OCI-M1 (cell line): Measurements from ENCODE around the gene NOP10.
"Not testable (repeated sequence)": the region's sequence is repeated elsewhere in the genome, so short reads cannot be mapped to it uniquely, and the experiment has no call there.

ENCODE experiments used
- DNase-seq: peaks from one replicate; lab custom pipeline; 2025; lab: John Stamatoyannopoulos, UW

The NOP10 gene

DNA sequence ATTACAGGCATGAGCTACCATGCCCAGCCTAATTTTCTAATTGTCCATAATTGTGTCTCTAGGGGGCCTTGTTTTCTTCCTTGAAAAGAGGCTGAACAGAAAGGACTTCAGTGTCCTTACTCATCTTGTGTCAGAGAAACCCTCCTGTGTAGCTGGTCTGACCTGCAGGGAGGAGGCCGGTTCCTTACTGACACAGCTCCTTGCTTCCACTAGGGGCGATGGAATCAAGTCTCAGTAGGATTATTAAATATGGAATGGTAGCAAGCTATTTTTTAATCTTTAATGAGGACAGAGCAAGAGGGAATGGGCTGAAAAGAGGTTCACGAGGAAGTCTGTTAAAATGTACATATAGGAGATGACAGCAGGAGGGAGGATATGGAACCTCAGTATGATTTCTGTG, 15.4 kb upstream of the NOP10 start:
- DNase-seq, result peak; percentile 9

DNA sequence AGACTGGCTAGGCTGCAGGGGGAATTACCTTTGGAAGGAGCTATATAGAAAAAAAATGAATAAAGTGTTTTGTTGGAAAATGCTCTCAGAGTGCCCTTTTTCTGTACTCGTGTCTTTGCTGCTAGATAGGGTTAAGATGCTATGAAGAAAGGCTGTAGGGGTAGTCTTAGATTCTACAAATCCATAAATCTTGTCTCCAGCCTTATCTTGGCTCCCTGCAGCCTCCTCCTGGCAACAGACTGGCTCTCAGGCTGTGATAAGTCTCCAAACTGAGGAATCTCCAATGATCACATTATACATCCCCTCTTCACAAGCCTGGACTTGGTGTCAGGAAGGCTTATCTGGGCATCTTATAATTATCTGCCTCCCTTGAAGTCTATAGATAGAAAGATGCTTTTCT, 14.7 kb upstream of the NOP10 start:
- no peak for DNase-seq

DNA sequence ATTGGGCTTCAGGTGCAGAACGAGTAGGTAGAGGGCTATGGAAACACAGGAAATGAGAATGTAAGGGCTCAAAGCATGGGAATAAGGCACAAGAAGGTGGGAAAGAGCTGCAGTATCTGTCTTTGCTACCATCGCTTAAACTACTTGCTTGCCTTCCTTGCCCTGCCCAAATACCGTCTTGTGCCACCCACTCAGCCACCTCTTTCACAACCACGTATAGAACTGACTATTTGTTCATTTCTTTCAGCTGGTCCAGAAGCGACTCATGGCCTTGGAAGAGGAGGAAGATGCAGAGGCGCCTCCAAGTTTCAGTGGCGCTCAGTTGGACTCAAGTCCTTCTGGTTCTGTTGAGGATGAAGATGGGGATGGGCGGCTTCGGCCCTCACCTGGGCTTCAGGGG, 12.3 kb upstream of the NOP10 start:
- no peak for DNase-seq

- no peak for DNase-seq
These were observed 11.3 kb upstream of the NOP10 start for GRCh38 chr15:34354286-34354685.

GRCh38 chr15:34353627-34354026, 10.7 kb upstream of the NOP10 start:
- DNase-seq, result no peak

DNA sequence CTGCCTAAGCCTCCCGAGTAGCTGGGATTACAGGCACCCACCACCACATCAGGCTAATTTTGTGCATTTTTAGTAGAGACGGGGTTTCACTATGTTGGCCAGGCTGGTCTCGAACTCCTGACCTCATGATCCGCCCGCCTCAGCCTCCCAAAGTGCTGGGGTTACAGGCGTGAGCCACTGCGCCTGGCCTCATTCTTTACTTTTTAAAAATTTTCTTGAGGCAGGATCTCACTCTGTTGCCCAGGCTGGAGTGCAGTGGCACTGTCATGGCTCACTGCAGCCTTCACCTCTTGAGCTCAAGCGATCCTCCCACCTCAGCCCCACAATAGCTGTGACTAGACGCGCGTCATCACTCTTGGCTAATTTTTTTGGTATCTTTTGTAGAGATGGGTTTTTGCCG, 10.1 kb upstream of the NOP10 start:
- DNase-seq, result not testable (repeated sequence)

DNA sequence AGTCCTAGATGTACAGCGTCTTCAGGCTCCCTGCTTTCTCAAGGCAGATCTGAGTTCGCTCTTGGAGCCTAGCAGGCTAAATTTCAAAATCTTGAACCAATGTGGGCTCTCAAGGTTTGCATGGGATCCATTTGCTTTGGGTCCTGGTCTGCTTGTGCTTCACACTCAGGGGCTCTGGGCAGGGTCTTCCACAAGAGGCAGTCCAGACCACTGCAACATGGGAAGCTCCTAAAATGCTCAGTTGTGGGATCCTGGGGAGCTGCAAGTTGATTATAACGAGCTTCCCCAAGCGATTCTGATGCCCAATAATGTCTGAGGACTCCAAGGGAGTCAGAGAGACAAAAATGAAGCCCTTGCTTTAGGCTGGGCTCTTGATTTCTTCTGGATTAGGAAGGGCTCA, 6.8 kb upstream of the NOP10 start:
- DNase-seq, result no peak

DNA sequence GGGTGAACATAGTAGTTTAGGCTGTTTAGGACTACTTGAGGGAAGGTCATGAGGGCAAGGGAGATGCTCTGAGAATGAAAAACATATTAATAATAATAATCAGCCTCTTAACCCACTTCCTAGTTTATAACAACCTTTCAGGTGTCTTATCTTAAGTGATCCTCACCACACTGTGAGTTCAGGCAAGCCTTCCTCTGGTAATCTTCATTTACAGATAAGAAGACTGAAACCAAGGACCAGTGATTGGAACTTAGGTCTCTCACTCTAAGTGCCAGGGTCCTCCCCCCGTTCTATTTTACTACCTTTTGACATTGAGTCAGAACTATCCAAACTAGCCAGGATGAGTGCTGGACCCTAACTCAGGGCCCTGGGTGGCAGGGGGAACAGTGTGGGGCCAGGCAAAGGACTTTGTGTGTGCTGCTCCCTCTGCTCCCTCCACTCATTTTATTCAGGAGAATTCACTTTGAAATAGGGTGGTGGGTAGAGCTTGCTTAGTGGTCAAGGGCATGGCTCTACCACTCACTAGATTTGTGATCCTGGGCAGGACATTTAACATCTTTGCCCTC, 5.9 kb upstream of the NOP10 start:
- DNase-seq, result no peak

GRCh38 chr15:34347951-34348638, 5.2 kb upstream of the NOP10 start:
- no peak for DNase-seq

DNA sequence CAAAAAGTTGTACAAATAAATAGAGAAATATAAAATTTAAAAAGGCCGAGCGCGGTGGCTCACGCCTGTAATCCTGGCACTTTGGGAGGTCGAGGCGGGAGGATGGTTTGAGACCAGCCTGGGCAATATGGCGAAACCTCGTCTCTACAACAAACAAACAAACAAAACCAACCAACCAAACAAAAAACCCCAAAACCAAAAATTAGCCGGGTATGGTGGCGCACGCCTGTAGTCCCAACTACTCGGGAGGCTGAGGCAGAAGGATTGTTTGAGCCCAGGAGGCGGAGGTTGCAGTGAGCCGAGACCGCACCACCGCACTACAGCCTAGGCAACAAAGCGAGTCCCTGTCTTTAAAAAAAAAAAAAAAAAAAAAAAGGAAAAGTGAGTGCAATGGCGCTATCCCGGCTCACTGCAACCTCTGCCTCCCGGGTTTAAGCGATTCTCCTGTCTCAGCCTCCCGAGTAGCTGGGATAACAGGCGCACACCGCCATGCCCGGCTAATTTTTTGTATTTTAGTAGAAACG, 661 bp downstream of the NOP10 start:
- DNase-seq, result peak; percentile 45

GRCh38 chr15:34341381-34342212, 1.3 kb downstream of the NOP10 start:
- DNase-seq, result no peak

- DNase-seq, result no peak
These were observed 3.0 kb downstream of the NOP10 start for GRCh38 chr15:34339946-34340345.

DNA sequence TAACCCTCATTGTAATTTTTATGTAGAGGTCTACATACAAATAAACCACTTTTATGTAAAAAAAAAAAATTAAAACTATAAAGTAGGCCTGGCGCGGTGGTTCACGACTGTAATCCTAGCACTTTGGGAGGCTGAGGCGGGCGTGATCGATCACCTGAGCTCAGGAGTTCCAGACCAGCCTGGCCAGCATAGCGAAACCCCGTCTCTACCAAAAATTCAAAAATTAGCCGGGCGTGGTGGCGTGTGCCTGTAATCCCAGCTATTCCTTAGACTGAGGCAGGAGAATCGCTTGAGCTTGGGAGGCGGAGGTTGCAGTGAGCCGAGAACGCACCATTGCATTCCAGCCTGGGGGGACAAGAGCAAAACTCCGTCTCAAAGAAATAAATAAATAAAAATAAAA, 4.6 kb downstream of the NOP10 start:
- no peak for DNase-seq

GRCh38 chr15:34337557-34338306, 5.2 kb downstream of the NOP10 start, which contains the start of gene SLC12A6:
TSS of gene SLC12A6 (minus strand) at chr15:34337781. CDS start at chr15:34336680, 1,101 bp downstream.
- DNase-seq, result peak; percentile 96

DNA sequence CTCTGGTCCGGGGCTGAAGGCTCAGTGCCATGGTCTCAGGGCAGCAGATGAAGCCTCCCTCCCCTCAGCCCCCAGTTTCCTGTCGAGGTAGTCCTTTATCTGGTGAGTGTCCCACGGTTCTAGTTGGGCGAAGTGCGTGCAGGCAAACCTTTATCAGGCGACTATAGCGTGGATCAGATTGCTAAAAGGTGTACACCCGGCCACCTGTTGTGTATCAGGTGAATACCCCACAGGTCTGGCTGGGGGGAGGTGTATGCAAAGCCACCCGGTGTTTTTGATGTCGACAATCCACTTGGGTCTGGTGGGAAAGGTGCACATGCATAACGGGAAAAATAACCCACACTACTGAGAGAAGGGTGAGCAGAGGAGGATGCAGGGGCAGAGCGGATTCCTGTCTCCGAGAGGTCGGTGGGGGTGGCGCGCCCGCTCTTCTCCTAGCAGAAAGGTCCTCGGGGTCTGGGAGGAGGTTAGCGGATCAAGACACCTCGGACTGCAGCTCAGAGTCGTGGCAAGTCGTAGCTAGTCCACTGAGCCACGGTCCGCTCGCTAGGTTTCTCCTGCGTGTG, 5.9 kb downstream of the NOP10 start:
- DNase-seq, result peak; percentile 71

- DNase-seq, result peak; percentile 81
These were observed 6.5 kb downstream of the NOP10 start for GRCh38 chr15:34336231-34336990.

DNA sequence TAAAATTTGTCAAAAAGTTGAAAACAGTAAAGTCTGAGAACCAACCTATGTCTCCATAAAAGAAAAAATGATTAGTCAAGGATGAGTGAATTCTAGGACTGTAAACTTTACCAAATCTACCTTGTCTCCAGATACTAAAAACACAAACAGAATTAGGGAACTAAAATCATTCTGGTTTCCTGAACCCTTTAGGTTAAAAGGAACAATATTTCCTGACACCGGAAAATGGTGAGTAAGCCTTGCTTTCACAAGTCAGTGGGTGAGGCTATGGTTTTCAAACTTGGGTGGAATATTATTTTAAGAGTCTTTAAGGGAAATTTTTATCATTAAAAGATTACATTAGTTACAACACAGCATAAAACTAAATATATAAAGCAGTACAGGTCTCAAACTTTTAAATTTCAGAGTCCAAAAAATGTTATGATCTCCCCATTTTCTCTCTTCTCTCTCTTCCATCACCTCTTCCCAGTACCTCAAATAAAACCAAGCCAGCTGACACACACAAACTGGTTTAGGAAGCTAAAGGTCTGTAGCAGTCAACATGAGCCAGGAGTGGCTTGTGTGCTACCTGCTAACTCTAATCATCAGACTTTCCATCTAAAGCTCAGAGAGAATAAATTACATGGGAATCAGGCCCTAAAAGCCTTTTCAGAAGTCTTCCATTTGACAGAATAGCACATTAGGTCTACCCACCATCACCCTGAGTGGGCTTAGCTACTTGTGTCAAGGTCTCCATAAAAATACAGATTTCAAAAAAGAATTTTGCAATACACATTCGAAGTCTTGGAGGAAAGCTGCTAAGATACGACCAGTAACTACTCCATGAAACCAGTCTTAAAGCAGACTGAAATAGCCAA, 7.5 kb downstream of the NOP10 start:
- peak; percentile 72 for DNase-seq

- DNase-seq, result peak; percentile 48
These were observed 8.3 kb downstream of the NOP10 start for GRCh38 chr15:34334672-34335071.

GRCh38 chr15:34332553-34333120, 10.3 kb downstream of the NOP10 start:
- peak; percentile 59 for DNase-seq

- peak; percentile 92 for DNase-seq
These were observed 11.1 kb downstream of the NOP10 start for GRCh38 chr15:34331809-34332208.
